GM21825 (cell line): ENCODE measurements around the gene SCN10A.
A peak's percentile ranks its signal among the peaks of the same experiment; 100 is the strongest.

Experiments used
- ATAC-seq: cut with Tn5 transposase; IDR thresholded peaks from one replicate; pipeline ENCODE4 v1.9.1; 2021; ENCODE audit warnings: mild to moderate bottlenecking, moderate library complexity; ENCODE audit not compliant: unreplicated experiment

Gene SCN10A

DNA sequence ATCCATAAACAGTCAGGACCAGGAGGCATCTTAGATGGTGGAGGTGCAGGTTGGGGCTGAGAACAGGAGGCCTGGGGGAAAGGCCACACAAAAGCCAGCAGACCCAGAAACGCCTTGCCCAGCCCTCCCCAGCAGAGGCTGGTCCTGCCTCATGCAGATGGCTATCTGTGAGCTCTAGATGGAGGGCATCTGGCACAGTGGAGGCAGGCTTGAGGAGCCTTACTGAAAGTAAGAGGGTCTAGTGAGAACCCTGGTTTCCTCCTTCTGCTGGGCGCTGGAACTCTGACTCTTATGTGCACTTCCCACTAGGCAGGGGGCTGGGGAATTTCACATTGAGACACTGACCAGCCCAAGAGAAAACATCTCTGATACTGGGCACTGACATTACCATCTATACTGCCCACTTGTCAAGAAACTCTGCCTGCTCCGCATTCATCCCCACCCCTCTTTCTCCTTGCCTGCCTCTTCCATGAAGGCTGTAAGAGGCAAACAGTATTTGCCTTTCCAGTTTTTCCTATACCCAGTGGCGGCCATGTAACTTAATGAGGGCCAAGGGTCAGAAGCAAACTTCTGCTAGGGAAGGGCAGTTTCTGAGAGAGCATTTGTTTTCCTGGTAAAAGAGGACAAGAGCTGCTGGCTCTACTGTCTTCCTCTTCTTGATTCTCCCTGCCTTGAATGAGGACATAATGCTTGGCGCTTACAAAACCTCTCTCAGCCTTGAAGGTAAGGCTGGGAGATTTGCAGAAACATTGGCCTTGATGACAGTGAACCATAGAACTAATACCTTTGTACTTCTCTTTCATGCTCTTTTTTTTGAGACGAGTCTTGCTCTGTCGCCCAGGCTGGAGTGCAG, 162.1 kb downstream of the SCN10A start:
- no peak for ATAC-seq

DNA sequence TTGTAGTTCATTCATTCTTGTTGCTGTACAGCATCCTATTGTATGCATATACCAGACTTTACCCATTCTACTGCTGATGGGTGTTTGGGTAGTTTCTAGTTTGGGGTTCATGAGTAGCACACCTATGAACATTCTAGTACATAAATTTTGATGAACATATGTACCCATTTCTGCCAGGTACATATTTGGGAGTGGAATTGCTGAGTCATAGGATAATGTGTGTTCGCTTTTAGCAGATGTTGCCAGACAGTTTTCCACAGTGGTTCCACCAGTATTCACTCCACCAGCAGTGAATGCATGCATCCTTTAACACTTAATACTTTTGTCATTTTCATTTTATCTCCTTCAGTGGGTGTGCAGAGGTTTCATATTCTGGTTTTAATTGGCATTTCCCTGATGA, 163.1 kb downstream of the SCN10A start:
- no peak for ATAC-seq

DNA sequence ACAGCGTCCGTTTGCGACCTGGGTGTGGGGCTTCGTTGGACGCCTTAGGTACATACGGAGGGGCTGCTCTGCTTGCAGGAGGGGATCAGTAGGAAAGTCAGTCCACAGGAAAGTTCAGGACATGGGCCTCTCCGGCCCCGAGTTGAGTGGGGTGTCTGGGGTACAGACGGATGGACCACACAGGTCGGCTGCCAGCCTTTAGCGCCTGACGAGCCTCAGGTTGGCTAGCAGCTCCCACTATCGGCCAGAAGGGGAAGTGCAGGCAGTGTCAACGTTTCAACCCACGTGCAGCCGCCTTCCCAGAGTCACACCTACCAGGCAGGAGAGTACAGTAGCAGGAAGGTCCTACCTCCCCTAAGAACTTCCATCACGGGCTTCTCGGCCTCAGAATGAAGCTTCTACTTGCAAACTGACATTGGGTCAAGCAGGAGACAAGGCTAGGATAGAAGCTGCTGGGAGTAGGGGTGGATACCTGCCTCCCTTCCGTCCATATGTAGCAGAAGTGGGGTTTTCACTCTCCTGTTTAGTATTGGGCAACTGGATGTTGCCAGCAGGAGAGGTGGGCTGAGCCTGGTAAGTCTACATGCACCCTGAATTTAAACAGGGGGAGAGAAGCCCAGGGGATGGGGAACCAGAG, 164.7 kb downstream of the SCN10A start:
- ATAC-seq = peak; percentile 63

DNA sequence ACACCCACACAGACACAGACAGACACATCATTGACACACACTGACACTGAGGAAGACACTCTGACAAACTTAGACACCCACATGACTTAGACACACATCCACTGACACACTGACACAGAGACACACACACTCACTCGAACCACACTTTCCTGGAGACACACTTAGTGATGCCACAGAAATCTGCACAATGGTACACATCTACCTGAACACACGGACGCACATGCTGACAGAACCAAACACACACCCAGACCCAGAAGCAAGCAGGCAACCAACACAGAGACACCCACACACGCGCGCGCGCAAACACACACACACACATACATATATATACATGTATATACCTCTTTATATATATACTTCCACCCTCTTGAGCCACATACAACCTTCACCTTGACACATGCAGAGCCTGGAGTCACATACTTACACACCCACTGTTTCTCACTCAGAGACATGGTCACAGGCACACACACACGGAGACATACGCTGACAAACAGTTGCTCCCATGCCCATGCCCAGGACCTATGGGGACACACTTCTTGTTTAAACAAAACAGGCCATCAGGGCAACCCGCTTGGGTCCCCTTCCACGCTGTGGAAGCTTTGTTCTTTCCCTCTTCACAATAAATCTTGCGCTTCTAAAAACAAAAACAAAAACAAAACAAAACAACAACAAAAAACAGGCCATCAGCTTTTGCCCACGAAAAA, 165.6 kb downstream of the SCN10A start:
- ATAC-seq = no peak

- ATAC-seq = peak; percentile 54
Measured at GRCh38 chr3:38649500-38650247, 166.3 kb downstream of the SCN10A start, which contains the start of gene SCN5A. Gene SCN5A (minus strand): TSS chr3:38649687. CDS start chr3:38633307, 16,380 bp downstream.

DNA sequence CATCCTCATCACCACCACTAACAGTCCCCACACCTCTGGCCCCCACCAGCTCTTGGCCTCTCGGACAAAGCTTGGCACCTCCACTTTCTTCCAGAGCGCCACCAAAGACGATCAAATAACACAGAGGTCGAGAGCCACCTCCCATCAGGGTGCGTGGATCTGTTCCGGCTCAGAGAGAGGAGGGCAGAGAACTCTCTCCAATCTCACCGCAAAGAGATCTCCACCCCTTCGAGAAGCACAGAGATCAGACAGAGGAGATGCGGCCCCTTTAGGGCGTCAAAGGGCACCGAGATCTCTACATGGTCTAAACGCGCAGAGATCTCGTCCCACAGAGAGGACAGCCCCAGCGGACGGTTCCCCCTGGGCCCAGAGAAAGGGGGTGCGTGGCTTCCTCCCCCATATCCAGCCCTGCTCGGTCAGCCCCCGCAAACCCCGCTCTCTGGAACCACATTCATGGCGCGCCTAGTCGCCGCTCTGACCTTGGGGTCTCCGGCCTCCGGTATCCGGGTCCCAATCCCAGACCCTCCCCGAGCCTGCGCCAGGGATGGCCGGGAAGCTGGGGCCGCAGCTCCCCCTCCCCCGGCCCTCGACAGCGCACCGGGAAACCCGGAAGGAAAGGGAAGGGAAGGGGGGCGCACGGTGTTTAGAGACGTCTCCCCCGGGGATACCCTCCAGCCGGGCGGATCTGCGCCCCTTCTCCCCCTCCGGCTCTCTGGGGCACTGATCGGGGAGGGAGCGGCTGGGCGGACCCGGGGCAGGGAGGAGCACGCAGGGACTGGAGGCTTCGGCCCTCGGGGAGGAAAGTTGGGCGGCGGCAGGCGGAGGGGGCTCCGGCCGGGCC, 167.1 kb downstream of the SCN10A start:
- ATAC-seq = no peak

DNA sequence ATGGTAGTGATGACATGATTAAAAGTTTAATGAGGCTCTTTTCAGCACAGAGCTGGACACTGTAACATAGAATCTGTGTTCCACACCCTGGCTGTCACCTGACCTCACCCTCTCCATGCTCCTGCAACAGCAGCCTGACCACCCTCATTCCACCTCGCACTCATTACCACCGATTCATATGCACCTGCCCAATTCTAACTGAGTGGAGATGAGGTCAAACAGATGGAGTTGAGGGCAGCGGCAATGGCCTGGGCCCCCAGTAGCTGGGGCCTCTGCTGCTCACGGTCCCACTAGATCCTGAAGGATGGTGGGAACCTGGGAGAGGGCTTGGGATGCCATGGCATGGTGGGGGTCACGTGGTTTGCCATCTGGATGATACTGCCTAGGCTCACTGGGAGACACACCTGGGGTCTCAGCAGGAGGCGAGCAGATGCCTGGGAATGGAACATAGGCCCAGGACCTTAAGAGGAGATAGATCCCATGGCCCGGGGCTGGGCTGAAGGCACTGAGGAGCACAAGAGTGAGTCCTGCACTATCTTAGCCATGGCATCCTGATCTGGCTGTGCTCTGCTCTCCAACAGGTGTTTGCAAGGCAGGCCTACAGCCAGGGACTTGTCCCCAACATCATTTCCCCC, 167.9 kb downstream of the SCN10A start:
- no peak for ATAC-seq

DNA sequence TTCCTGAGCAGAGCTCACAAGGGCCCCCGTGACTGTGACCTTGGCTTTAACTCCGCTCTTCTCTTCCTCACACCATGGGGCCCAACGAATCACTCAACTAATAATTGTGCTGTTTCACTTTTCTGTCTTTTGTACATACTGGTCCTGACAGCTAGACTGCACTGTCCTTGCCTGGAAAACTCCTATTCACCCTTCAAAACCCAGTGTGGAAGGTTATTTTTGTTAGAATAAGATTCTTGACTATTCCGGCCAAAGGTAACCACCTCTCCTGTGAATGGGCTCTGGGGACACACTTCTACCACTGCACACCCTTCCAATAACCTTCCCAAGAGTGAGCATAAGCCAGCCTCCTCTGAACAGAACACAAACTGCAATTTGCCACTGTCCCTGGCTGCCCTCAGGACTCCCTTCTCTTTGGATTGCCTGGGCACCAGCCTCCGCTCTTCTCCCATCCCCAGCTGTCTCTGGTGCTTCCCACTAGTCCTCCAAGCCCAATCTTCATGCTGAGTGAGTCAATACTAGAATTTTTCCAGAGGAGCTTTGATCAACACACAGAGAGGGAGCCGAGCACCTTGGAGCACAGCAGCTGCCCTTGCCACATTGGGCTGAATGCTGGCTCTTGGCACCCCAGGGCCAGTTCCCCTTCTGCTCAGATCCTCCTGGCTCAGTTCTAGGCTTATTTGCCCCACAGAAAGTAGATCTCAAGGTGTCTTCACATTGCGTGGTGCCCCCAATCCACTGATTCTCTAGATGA, 168.6 kb downstream of the SCN10A start:
- ATAC-seq = no peak
